H1 (cell line): ENCODE measurements around the gene EGFL6. TPM values are rescaled to one million over a fixed set of nuclear protein-coding genes. Genes with fewer than 3 reads are reported as not detected.

Source experiments
- SIN3A ChIP-seq, 2 experiments: IDR thresholded peaks in 1 of 2; conservative IDR thresholded peaks in 1 of 2; 2 replicates each; pipeline ENCODE4 v1.6.1; 2011 to 2012; ENCODE audit warnings: low read length in 2 of 2, improper control_type of control experiment in 1 of 2, low read depth in 1 of 2, mild to moderate bottlenecking in 1 of 2
- SUZ12 ChIP-seq: fragments of 200-600 bp; sonication (generic); IDR thresholded peaks from 2 replicates; pipeline ENCODE4 v1.6.1; 2012; ENCODE audit warnings: mild to moderate bottlenecking, inconsistent platforms, low read length, moderate library complexity, mixed read lengths
- TAF7 ChIP-seq: optimal IDR thresholded peaks from 2 replicates; pipeline ENCODE3; 2011; ENCODE audit warnings: low read depth, mild to moderate bottlenecking, inconsistent platforms, low read length, moderate library complexity, borderline replicate concordance
- YY1 ChIP-seq: IDR thresholded peaks from 2 replicates; pipeline ENCODE4 v1.6.1; 2011; ENCODE audit warnings: low read depth, mild to moderate bottlenecking, low read length
- polyA plus RNA-seq, 7 experiments: library from polyadenylated mRNA; depleted of rRNA in 3 of 7; stranded (reverse) in 5 of 7; unstranded in 2 of 7; fragments of >200 nt in 5 of 7; fragments of 200-250 nt in 2 of 7; gene quantifications; 1 replicate in 5 of 7; 2 replicates in 1 of 7; 4 replicates in 1 of 7; pipeline versions ENCODE4 v1.2.1 to v1.2.3, GENCODE V29; 2011 to 2013; ENCODE audit warnings: missing spikeins in 2 of 7, mixed read lengths in 2 of 7
- total RNA-seq: library from RNA; stranded (reverse); fragmentation: NEBNext Ultra II Directional; extraction: Animal tissue kit (Norgen Biotek cat#: 25700); gene quantifications from 2 replicates; pipeline ENCODE4 v1.2.1, GENCODE V29; 2021
- TF ChIP-seq, protein P1 (sequence below): IDR thresholded peaks from 2 replicates; pipeline ENCODE4 v1.6.1; 2012; ENCODE audit warnings: inconsistent platforms

The EGFL6 gene
- total and polyA plus RNA-seq, 2 of the 8 experiments (the other 6 are each of a cell fraction or from before 2014, with no cell fraction given), result 0.93 to 1.1 TPM

DNA sequence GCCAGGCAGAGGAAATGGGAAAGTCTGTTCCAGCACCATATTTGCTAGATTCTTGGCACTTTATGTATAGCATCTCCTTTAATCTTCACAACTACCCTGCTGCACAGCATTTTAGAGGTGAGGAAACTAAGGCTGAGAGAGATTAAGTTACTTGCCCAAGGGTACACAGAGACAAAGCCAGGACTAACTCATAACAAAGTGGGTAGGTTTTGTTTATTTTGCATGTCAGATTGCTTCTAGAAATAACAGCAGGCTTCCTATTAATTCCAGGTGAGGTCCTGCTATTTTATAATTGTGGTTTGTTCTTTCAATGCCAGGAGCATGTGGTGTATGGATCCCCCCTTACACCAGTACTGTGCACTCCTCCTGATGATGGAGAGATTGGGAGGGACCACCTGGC, 98.5 kb downstream of the EGFL6 start (continued):
- TF ChIP-seq SUZ12 (no peak), TAF7 (no peak), YY1 (no peak), SIN3A (conservative IDR thresholded peaks at IDR 0.05 in 1 of 2, IDR thresholded peaks at IDR 0.05 in 1 of 2; ENCODE audit: low read depth in 1 of 2, low read length in 2 of 2) (no peak)
- TF ChIP-seq, protein P1, sequence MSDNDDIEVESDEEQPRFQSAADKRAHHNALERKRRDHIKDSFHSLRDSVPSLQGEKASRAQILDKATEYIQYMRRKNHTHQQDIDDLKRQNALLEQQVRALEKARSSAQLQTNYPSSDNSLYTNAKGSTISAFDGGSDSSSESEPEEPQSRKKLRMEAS, result no peak
